AG09309 (cell line): ENCODE data around the gene FAM111B.
A peak's percentile ranks its signal among the peaks of the same experiment; 100 is the strongest.
"Not testable (repeated sequence)": the region's sequence is repeated elsewhere in the genome, so short reads cannot be mapped to it uniquely, and the experiment has no call there.

ENCODE experiments used
- DNase-seq: peaks from one replicate; pipeline ENCODE4 v3.0.0-alpha.2; 2010; ENCODE audit warnings: low read depth
- H3K4me3 ChIP-seq: 2 replicates; pipeline ENCODE4 v1.5.1; 2011; ENCODE audit warnings: mild to moderate bottlenecking, low read depth, low read length, moderate library complexity; ENCODE audit not compliant: control insufficient read depth
- TF ChIP-seq, protein P1 (sequence below): IDR thresholded peaks from 2 replicates; pipeline ENCODE4 v1.5.1; 2011; ENCODE audit warnings: mild to moderate bottlenecking, low read depth, low read length, inconsistent platforms; ENCODE audit not compliant: insufficient read depth, control insufficient read depth; ENCODE audit errors: missing control alignments

FAM111B gene

GRCh38 chr11:59106363-59107336 lies at the start of gene FAM111B:
FAM111B (plus strand) TSS chr11:59107237; CDS start chr11:59109626, 2,389 bp downstream.
- TF ChIP-seq, protein P1, sequence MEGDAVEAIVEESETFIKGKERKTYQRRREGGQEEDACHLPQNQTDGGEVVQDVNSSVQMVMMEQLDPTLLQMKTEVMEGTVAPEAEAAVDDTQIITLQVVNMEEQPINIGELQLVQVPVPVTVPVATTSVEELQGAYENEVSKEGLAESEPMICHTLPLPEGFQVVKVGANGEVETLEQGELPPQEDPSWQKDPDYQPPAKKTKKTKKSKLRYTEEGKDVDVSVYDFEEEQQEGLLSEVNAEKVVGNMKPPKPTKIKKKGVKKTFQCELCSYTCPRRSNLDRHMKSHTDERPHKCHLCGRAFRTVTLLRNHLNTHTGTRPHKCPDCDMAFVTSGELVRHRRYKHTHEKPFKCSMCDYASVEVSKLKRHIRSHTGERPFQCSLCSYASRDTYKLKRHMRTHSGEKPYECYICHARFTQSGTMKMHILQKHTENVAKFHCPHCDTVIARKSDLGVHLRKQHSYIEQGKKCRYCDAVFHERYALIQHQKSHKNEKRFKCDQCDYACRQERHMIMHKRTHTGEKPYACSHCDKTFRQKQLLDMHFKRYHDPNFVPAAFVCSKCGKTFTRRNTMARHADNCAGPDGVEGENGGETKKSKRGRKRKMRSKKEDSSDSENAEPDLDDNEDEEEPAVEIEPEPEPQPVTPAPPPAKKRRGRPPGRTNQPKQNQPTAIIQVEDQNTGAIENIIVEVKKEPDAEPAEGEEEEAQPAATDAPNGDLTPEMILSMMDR = peak; percentile 5
- peak within 1 kb of the TSS; percentile 57 for H3K4me3 ChIP-seq
- peak; percentile 60 for DNase-seq

GRCh38 chr11:59058120-59059033 lies 48.7 kb upstream of the FAM111B start:
- TF ChIP-seq, protein P1 = peak; percentile 82

GRCh38 chr11:59060096-59060495 lies 46.9 kb upstream of the FAM111B start:
- not testable (repeated sequence) for H3K4me3 ChIP-seq, DNase-seq

More at GRCh38 chr11:59058120-59059033, 48.7 kb upstream of the FAM111B start:
- DNase-seq = peak; percentile 79
- not testable (repeated sequence) for H3K4me3 ChIP-seq

- H3K4me3 ChIP-seq = no peak overlapping the region
- no peak for DNase-seq
- TF ChIP-seq, protein P1 = no peak
Observed at GRCh38 chr11:59062602-59063529, 44.2 kb upstream of the FAM111B start.

GRCh38 chr11:59063996-59064727 lies 42.9 kb upstream of the FAM111B start:
- H3K4me3 ChIP-seq, DNase-seq: not testable (repeated sequence)

DNA sequence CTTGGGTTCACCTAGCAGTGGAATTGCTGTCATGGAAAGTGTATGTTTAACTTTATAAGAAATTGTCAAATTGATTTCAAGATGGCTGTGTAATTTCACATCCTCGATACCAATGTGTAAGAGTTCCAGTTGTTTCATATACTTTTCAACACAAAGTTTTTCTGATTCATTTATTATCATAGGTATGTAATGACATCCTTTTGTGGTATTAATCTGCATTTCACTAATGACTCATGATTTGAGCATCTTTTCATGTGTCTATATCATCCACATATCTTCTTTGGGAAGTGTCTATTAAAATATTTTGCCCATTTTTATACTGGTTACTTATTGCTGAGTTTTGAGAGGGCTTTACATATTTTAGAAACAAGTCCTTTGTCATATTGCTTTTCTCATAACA lies 38.0 kb upstream of the FAM111B start:
- DNase-seq = no peak
- no peak overlapping the region for H3K4me3 ChIP-seq
- TF ChIP-seq, protein P1 = no peak
